ENCODE measurements around the gene FHIP1B. TPM values are rescaled to one million over a fixed set of nuclear protein-coding genes. Genes with fewer than 3 reads are reported as not detected.

Gene FHIP1B
- total and polyA plus RNA-seq, 10 donors: 14.9 to 77.6 (median 40.7) TPM

GRCh38 chr11:6253197-6253596 is 18.8 kb upstream of the FHIP1B start:
- DNase-seq: no peak
- Histone ChIP-seq H3K36me3 (no peaks in the 10 kb centered on the region), H3K4me3 (no peak overlapping the region), H3K27me3 (replicated peaks in 1 of 7) (peaks cover 0 to 38% (median 8%) of the 10 kb centered on the region in 7 donors), H3K9me3 (peaks cover 0 to 4% (median 0%) of the 10 kb centered on the region in 8 donors), H3K27ac (no peak overlapping the region), H3K4me1 (peaks cover 0 to under 1% (median 0%) of the 10 kb centered on the region in 6 donors)
- no peak for TF ChIP-seq POLR2AphosphoS5 (IDR thresholded peaks at IDR 0.05)
- no peak for TF ChIP-seq CTCF (IDR thresholded peaks at IDR 0.05 in 8 of 11, conservative IDR thresholded peaks at IDR 0.05 in 3 of 11)
- TF ChIP-seq POLR2A (IDR thresholded peaks at IDR 0.05): no peak
- 73 to 91% (median 84%) methylated on average over 1 of the region's 1 CpG for WGBS, 5 donors
- intact Hi-C loops (cut with DNase I; ENCODE audit: low total_unique reads): loop anchor here (10.0 kb wide), 1 partner anchor 102 kb away; no protein-coding TSS in a partner anchor

GRCh38 chr11:6251990-6252473 is 17.6 kb upstream of the FHIP1B start:
- Histone ChIP-seq H3K27ac (no peak overlapping the region), H3K4me3 (no peak overlapping the region), H3K36me3 (no peaks in the 10 kb centered on the region), H3K4me1 (no peaks in the 10 kb centered on the region), H3K27me3 (replicated peaks in 1 of 7) (peaks cover 0 to 27% (median 0%) of the 10 kb centered on the region in 7 donors), H3K9me3 (peaks cover 0 to 4% (median 0%) of the 10 kb centered on the region in 8 donors)
- TF ChIP-seq CTCF (IDR thresholded peaks at IDR 0.05 in 8 of 11, conservative IDR thresholded peaks at IDR 0.05 in 3 of 11): no peak
- no peak for TF ChIP-seq POLR2A (IDR thresholded peaks at IDR 0.05)
- TF ChIP-seq POLR2AphosphoS5 (IDR thresholded peaks at IDR 0.05): no peak
- no peak for DNase-seq
- WGBS, 5 donors: 83 to 93% (median 88%) methylated on average over 6 of the region's 6 CpGs
- intact Hi-C loops (cut with DNase I; ENCODE audit: low total_unique reads): loop anchor here (10.0 kb wide), 1 partner anchor 103 kb away; no protein-coding TSS in a partner anchor

GRCh38 chr11:6251120-6251733 is 16.8 kb upstream of the FHIP1B start:
- Histone ChIP-seq H3K27me3 (replicated peaks in 1 of 7) (peaks cover 0 to 19% (median 0%) of the 10 kb centered on the region in 7 donors), H3K27ac (no peak overlapping the region), H3K4me1 (no peaks in the 10 kb centered on the region), H3K36me3 (no peaks in the 10 kb centered on the region), H3K9me3 (peaks cover 0 to 4% (median 0%) of the 10 kb centered on the region in 8 donors), H3K4me3 (no peak overlapping the region)
- intact Hi-C loops (cut with DNase I; ENCODE audit: low total_unique reads): loop anchor here (10.0 kb wide), 1 partner anchor 104 kb away; no protein-coding TSS in a partner anchor
- peak; percentile 24 to 84 (median 77) for TF ChIP-seq CTCF (IDR thresholded peaks at IDR 0.05 in 8 of 11, conservative IDR thresholded peaks at IDR 0.05 in 3 of 11)
- no peak for TF ChIP-seq POLR2AphosphoS5 (IDR thresholded peaks at IDR 0.05)
- DNase-seq: peak; percentile 81
- WGBS, 5 donors: 56 to 65% (median 61%) methylated on average over 6 of the region's 6 CpGs

Measured in spleen (tissue), 11 donors.